SHP77 treated with DMSO at 0.1 percent for 48 hours (cell line): ENCODE measurements around the gene PPFIA2.

ENCODE experiments used
- DNase-seq: peaks from one replicate; lab custom pipeline; 2025; lab: John Stamatoyannopoulos, UW

PPFIA2 gene

DNA sequence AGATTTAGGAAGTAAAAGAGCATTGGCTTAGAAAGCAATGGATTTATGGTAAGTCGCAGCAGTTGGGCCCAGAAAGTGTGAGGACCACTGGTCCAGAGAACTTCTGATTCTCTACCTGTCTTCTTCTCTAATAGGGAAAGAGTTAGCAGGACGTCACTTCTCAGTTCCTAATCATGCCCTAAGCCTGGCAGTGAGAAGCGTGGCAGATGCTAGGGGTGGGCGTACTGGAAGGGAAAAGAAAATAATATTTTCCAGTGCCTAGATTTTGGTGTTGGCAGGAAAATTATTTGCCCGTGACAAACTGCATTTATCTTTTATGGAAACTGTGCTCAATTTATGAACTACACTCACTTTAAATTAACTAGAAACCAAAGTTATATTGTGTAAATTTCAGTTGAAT, 212.3 kb downstream of the PPFIA2 start:
- no peak for DNase-seq

DNA sequence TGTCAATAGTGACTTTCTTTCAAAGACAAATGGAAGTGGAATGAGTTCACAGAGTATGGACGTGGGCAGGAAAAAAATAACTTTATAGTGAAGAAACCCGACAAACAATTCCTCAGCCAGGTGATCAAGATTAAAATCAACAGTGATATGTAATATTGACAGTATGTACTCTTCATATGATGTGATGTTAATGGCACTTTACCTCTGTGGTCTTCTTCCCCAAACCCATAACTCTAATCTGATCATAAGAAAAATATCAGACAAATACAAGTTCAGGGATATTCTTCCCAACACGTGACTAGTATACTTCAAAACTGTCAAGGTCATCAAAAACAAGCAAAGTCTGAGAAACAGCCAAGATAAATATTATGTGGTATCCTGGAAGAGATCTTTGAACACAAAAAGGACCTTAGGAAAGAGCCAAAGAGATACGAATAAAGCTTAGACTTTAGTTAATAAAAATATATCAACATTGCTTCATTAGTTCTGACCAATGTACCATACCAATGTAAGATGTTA, 215.5 kb downstream of the PPFIA2 start:
- DNase-seq: no peak

DNA sequence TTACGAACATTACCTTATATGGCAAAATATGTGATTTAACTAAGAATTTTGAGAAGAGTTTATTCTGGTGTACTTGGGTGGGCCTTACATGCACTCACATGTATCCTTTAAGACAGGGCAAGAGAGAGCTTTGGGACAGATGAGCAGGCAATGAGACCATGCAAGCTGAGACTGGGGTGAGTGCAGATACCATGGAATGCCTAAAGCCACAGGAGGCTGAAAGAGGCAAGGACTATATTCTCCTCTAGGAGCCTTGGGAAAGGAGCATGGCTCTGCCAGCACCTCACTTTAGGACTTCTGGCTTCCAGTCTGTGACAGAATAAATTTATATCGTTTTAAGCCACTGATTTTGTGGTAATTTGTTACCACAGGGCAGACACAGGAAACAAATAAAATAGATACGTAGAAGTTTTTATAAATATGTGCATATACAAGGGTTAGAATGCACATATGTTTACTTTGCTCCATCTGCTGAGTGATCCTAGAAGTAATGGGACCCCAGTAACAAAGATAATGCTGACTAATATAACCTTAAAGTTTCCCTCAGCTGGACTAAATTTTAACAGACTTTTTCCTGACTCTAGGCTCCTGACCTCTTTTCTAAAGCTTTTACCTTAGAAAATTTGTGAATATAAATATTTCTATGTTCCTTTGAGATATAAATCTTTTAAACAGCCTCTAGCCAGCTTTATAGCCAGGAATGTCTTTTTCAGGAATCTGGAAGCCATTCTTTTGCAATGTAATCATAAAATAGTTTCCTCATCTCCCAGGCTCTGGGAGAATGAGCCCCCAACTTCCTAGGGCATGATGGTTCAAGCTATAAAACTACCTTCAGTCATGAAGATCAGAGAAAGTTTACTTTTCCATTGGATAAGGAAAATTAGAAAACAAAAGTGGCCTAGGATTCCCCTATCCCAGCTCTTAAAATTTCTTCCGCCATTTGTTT, 216.8 kb downstream of the PPFIA2 start:
- no peak for DNase-seq

DNA sequence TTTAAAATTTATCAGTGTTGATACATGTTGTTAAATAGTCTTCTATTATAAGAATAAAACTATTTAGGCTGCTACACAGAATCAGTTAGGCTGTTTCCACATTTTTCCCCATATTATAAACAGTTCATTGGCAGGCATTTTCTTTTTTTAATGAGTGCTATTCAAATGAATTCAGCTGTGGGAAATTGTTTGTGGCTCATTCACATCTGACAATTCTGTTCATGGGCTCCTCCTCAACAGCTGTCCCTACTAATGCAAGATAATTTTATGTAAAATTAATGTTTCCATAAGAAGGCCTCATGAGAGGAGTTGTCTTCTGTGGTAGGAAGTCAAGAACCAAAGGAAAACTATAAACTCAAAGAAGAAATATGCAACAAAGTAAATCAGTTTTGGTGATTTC, 218.0 kb downstream of the PPFIA2 start:
- DNase-seq: no peak

DNA sequence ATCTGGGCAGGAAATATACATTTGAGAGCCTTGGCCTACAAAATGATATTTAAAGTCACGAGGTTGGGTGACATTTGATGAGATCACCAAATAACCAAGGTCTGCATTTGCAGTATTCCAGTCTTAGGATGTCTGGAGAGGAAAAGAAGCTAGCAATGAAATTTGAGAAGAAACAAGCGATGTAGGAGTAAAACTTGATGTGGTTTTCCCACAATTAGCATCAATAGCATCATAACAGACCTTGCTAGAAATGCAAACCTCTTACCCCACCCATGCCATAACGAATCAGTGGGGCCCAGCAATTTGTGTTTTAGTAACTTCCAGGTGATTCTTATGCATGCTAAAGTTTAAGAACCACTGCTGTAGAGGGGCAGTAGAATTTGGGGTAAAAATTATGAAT, 219.9 kb downstream of the PPFIA2 start:
- no peak for DNase-seq

DNA sequence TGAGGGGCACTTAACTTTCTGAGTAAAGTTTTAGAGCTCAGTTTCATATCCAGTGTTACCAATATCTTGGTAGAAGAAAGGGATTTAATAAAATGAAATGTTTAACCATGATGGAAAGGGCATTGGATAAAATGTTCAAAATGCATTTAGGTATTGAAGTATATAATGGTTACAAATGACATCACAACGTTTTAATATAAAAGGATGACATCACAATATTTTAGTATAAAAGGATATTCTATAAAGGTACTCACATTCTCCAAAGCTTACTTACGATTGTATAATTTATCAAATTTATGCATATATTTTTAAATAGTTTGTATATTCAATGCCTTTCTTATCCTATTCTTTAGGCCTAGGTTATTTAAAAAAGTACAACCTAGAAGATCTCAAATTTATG, 226.1 kb downstream of the PPFIA2 start:
- no peak for DNase-seq

DNA sequence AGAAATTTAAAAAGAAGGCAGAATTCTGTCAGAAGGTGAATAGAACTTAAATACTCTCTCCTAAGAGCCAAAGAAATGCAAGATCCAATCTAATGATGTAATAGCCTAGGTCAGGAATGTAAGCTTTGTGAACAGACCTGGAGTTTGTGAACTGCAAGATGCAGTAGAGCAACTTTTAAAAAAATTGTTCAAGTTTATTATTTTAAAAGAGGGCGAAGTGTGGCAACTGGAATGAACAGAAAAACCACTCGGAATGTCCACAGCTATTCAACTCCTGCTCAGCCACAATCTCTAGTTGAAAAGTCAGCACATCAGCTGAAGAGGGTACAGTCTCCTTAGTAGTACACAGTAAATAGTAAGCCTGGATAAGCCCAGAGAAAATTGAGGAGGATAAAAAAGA, 228.8 kb downstream of the PPFIA2 start:
- no peak for DNase-seq

DNA sequence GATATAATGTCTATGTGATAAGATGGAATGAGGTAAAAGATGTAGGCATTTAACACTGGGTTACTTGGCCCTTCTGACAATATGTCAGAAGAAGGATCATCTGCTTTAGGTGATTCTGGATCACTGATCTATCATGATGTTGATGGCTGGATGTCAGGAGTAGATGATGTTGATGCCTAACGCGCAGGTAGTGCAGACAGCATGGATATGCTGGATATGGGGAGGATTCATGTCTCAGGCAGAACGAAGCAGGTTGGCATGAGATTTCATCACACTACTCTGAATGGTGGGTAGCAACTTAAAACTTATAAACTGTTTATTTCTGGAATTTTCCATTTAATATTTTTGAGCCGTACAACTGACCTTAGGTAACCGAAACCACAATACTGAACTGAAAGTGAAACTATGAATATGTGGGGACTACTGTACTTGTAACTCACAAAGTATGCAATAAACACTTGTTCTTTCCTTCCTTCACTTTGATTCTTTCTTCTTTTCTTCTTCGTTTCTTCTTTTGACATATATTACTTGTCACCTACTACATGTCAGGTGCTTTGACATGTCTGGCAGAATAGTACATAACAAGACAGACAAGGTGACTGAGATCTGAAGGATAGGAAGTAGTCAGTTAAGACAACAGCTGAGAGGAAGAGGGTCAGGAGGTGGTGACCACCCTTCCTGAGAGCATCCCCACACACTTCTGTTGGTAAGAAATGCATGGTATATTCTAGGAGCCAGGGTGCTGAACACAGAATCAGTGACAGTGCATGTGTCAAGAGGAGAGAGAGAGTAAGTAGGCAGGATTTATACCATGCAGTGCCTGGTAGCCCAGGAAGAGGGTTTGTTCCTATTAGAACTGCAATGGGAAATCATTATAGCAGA, 238.8 kb downstream of the PPFIA2 start:
- peak; percentile 15 for DNase-seq

DNA sequence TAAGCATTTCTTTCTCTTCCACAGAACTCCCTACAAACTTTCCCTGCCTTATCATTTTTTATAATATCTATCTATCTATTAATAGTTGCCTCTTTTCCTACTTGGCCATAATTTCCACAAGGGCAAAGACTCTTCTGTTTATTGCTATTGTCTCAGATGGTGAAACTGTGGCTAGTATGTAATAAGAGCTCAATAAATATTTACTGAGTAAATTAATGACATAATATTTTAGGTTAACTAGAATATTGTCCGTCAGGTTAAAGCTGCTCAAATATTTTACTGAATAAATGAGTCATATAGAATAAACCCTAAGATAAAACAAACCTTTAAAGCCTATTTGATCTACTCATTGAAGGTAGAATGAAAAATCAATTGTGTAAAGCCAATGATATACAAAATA, 240.5 kb downstream of the PPFIA2 start:
- peak; percentile 3 for DNase-seq

DNA sequence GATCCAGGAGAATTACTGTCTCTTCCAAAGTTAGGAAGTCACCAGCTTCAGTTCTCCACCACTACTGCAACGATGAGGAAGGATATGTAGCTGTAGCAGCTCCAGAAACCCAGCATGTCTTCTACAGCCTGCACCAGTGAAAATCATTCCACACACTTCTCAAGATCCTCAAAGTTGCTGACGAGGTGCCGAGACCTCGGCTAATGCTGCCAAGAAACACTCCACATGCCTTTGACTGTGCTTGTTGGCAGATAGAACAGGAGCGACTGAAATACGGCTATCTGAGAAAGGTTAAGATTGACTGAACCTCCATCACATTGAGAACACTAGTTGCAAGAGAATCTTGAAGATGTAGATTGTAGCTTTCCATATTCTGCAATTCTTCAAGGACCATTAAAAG, 241.9 kb downstream of the PPFIA2 start:
- no peak for DNase-seq

DNA sequence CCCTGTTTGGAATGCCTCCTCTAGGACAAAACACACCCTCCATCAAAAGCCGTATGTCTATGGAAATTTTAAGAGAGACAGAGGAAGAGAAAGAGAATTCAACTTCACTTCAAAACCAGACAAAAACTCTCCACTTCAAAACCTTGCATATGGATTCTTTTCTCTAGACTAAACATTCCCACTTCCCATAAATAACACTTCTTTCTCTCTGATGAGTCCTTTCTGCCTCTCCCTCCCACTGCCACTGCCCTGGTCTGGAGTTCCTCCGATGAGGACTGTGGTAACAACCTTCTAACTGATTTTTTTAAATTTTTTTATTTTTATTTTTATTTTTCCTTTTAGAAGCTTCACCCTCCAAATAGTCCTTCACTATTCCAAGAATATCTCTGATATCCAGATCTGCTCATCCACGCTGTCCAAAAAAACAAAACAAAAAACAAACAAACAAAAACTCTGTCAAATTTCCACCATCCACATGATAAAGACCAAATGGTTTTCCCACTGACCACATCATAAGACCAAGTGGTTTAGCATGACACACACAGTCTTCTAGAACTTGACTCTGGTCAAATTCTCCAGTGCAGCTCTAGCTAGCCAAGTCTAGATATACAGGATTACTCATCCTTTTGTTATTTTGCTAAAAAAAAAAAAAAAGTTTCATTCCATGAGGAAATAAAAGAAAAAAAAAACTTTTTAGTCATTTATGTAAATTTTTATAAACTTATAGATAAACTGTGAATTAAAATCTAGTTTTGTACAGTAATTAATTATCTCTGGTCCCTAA, 256.0 kb downstream of the PPFIA2 start:
- no peak for DNase-seq

DNA sequence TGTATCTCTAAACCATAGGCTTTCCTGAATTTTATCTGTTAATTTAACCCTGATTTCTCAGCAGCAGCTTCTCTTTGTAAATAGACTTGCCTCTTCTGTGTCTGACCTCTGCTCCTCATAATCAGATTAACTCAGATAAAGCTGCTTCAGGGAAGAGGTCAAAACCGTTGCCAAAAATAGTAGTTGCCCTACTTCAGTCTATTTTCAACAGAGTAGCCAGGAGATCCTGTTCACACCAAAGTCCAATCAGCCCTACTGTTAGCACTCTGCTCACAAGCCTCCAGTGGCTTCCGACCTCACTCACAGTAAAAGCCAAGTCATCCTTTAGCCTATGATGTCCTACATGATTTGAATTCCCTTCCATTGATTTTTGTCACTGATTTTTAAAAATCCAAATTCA, 258.4 kb downstream of the PPFIA2 start:
- DNase-seq: no peak

DNA sequence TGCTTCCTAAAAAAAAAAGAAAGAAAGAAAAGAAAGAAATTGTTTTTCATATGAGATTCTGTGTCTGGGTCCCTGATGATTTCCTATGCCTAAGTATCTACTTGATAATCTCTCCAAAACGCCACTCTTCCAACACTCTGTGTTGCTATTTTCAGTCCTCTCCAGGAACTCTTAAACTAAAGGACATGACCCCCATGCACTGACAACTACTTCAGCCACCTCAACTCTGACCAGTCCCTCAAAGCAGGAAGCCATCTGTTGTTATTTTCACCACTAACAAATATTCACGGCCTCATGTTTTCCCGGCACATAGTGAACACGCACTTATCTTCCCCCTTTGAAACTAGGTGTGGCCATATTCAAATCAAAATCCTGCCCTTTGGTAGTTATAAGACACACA, 259.3 kb downstream of the PPFIA2 start:
- no peak for DNase-seq

DNA sequence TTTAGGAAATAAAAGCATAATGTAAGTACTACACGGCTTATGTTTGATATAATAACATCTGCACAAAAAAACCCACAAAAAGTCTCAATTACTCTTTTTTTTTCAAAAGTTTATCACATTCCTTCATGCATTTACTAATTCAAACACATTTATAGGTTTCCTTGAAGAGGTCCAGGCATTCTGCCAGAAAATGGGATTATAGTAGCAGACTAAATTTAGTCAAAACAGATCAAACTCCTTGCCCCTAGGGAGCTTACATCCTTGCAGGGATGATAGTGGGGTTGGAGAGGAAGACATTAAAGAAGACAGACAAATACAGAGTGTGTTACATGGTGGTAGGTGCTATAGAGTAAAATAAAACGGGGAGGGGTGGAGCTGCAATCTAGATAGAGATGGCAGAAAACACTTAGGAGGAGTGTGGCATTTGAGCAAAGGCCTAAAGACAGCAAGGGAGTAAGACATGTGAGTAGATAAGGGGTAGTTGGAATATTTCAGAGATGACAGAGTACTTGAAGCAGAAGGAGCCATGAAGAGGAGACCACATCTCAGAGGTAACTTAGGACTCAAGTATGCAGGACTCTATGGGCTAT, 266.9 kb downstream of the PPFIA2 start:
- DNase-seq: no peak

DNA sequence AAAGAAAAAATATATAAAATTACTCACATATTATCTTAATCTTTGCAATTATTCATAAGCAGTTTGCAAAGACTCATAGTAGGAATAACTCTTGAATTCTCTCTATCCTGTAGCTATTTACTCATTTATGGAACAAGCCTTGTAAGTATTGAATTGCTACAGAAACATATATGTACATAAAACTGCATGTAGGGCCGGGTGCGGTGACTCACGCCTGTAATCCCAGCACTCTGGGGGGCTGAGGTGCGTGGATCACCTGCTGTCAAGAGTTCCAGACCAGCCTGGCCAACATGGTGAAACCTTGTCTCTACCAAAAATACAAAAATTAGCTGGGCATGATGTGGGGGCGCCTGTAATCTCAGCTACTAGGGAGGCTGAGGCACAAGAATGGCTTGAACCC, 286.2 kb downstream of the PPFIA2 start:
- no peak for DNase-seq

DNA sequence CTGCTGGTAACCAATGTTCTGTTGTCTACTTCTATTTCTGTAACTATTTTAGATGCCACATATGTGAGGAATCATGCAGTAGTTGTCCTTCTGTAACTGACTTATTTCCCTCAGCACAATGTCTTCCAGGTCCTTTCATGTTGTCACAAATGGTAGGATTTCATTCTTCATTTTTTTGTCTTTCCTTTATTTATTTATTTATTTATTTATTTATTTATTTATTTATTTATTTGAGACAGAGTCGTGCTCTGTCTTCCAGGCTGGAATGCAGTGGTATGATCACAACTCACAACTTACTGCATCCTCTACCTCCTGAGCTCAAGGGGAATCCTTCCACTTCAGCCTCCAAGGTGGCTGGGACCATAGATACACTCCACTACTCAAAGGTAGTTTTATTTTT, 288.2 kb downstream of the PPFIA2 start:
- DNase-seq: no peak

DNA sequence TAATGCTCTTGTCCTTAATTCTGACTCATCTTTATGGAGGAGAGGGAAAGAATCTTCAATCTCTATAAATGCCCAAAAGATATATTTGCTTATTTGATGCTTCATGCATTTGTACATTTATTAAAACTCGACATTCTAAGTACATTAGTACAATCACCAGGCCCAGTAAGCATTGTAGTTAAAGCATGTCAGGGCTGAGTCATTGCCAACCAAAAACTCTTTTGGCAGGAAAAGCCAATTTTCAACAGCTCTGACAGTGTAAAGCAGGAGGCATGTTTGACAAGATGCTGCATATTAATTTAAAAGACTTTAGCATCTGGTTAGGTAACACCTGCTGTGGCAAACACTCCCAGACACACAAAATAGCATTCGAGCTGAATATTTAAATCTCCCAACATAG, 290.9 kb downstream of the PPFIA2 start:
- DNase-seq: no peak

DNA sequence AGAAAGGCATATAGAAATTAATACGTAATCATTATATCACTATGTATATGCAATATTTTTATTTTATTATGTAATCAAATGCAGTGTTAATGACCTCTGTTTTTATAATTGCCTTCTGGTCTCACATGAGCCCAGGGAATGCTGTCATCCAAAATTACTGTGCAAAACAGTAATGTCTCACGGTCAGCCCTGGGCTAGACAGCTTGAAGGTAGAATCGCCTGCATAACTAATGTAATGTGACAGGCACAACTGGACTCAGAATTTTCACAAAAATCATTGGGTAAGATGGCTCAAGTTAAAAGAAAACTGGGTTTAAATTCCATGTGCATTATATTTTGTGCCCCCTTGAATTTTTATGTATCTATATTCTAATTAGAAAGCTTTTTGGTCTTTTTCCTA, 293.3 kb downstream of the PPFIA2 start:
- DNase-seq: no peak

DNA sequence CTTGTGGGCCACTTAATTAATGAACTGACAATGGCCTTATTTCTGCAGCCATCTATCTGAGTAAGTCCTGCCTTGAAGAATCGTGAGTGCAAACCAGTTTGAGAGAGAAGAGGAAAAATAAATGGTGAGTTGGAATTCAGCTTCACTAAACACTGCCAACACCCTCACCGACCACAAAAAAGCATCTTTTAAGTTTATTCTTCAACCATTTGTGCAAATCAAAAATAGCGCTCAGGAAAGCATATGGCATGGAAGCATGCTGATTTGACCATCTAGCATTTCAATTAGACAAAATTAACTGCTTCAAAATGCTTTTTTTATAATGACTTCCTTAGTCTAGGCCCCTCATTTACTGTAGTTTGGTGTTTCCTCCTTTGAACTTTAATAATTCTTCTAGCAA, 294.0 kb downstream of the PPFIA2 start:
- no peak for DNase-seq

DNA sequence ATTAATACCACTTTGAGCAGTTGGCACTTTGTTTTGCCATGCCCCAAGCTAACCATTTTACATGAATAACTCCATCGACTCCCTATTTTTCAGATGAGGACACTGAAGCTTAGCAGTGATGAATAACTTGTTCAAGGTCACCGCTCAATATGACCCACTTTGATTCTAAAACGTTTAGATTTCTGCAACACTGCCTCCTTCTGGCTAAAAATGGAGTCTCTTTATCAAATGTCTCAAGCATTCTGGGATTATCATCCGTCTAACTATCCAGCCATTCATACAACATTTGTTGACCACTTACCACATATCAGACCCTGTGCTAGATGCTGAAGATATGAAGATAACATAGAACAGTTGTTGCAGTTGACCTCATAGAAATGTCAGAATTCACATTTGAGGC, 298.0 kb downstream of the PPFIA2 start:
- no peak for DNase-seq

DNA sequence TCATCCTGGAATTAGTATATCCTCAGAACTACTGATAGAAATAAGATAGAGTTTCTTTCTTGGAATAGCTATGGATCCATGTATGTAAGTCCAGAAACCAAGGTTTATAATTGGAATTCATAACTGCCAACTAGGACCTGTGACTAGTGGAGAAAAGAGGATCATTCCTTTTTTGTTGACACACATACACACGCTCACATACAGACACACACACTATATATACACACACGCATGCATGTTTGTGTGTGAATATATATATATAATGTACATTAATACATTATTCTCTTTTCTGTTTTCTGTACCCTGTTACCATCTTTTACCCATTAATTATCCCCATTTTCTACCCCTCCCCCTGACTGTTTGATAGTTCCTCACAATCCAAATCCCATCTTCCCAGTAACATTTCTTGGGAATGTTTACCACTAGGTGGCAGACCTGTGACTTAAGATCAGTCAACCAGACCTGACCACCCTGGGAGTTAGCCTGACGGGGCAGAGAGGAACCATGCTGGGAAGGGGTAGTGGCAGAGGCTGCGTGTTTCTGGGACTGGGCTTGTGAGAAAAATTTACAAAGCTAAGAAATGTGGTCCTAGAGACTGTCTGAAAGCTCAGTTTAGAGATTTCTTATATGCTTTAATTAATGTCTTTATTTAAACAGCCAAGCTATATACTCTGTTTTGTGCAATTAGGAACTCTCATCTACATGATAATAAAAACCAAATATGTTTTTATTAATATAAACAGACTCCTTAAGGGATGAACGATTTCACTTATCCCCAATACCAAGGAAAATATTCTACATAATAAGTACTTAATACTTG, 308.0 kb downstream of the PPFIA2 start:
- DNase-seq: peak; percentile 30
